A549 (cell line): Measurements from ENCODE around the gene SYS1. TPM values are rescaled to one million over a fixed set of nuclear protein-coding genes. Genes with fewer than 3 reads are reported as not detected.

ENCODE experiments used
- ATAC-seq, 2 experiments: fragments of 200-7000 bp in 1 of 2; fragments of >200 bp in 1 of 2; cut with Nextera tagmentation in 1 of 2; cut with Tn5 transposase in 1 of 2; 3 replicates each; pipeline versions ENCODE4 v1.8.0 to v1.9.1; 2018 to 2020; ENCODE audit warnings: mild to moderate bottlenecking in 1 of 2, moderate library complexity in 1 of 2
- CTCF ChIA-PET: fragments of 300-600 bp; sonication (Branson Sonifier 250); formaldehyde crosslinking; extraction: SDS; loops from one replicate; lab custom pipeline; 2021; ENCODE audit warnings: antibody characterized with exemption, inconsistent platforms; lab: Yijun Ruan, JAX
- POLR2A ChIA-PET: fragments of 350-600 bp; formaldehyde crosslinking; extraction: SDS; loops from one replicate; lab custom pipeline; 2021; ENCODE audit warnings: antibody characterized with exemption, inconsistent platforms; lab: Yijun Ruan, JAX
- DNase-seq, 2 experiments: peaks; one replicate each; pipeline versions ENCODE4 v3.0.0 to v3.0.0-alpha.2; 2011 to 2016; ENCODE audit warnings: low read depth in 1 of 2, low spot score in 1 of 2
- FAIRE-seq: peaks from 2 replicates; lab custom pipeline; 2011; peaks lifted over from hg19 to GRCh38; lab: Jason Lieb, UNC
- H3K27ac ChIP-seq, 2 experiments: fragments of >200 bp; sonication (Bioruptor Twin); formaldehyde crosslinking; 3 replicates each; pipeline ENCODE4 v1.5.1; 2016 to 2017
- H3K4me1 ChIP-seq: fragments of >200 bp; sonication (Bioruptor Twin); formaldehyde crosslinking; 3 replicates; pipeline ENCODE4 v1.6.1; 2016
- H3K4me2 ChIP-seq: fragments of >200 bp; sonication (Bioruptor Twin); formaldehyde crosslinking; 3 replicates; pipeline ENCODE4 v1.6.1; 2016
- H3K4me3 ChIP-seq: fragments of >200 bp; sonication (Bioruptor Twin); formaldehyde crosslinking; 3 replicates; pipeline ENCODE4 v1.5.1; 2016
- H3K9me3 ChIP-seq: fragments of >200 bp; sonication (Bioruptor Twin); formaldehyde crosslinking; 3 replicates; pipeline ENCODE4 v1.6.1; 2016
- ATOH8 ChIP-seq: fragments of 250-450 bp; sonication (Bioruptor Pico); IDR thresholded peaks from 2 replicates; pipeline ENCODE4 v1.5.0; 2020; ENCODE audit warnings: low read depth, mild to moderate bottlenecking, moderate library complexity
- BHLHE40 ChIP-seq: IDR thresholded peaks from 2 replicates; pipeline ENCODE4 v1.6.1; 2012; ENCODE audit warnings: low read depth, low read length, inconsistent platforms
- CBX2 ChIP-seq: fragments of 200-600 bp; sonication (generic); IDR thresholded peaks from 2 replicates; pipeline ENCODE4 v1.6.1; 2016; ENCODE audit warnings: low read depth, mild to moderate bottlenecking, borderline replicate concordance
- CBX8 ChIP-seq: fragments of 200-600 bp; sonication (generic); IDR thresholded peaks from 2 replicates; pipeline ENCODE4 v1.6.1; 2016
- CEBPB ChIP-seq, 2 experiments: fragments of >200 bp in 1 of 2; sonication (Bioruptor Twin) in 1 of 2; formaldehyde crosslinking in 1 of 2; IDR thresholded peaks; 2 replicates each; pipeline ENCODE4 v1.6.1; 2012 to 2016
- CHD2 ChIP-seq: fragments of 150-350 bp; IDR thresholded peaks from 2 replicates; pipeline ENCODE4 v1.6.1; 2014; ENCODE audit warnings: low read length; ENCODE audit not compliant: partially characterized antibody
- CTCF ChIP-seq: fragments of >200 bp; sonication (Bioruptor Twin); formaldehyde crosslinking; IDR thresholded peaks from 3 replicates; pipeline ENCODE4 v1.5.1; 2016
- E2F6 ChIP-seq: IDR thresholded peaks from 2 replicates; pipeline ENCODE4 v1.6.1; 2012; ENCODE audit warnings: low read depth, borderline replicate concordance
- EHMT2 ChIP-seq: fragments of 200-600 bp; sonication (generic); IDR thresholded peaks from 2 replicates; pipeline ENCODE4 v1.6.1; 2016; ENCODE audit warnings: antibody characterized with exemption, low read depth, mild to moderate bottlenecking, moderate library complexity
- ELK1 ChIP-seq: fragments of 150-350 bp; IDR thresholded peaks from 2 replicates; pipeline ENCODE4 v1.6.1; 2014; ENCODE audit warnings: low read depth, mild to moderate bottlenecking, low read length
- EP300 ChIP-seq, 2 experiments: fragments of >200 bp; sonication (Bioruptor Twin); formaldehyde crosslinking; IDR thresholded peaks; 2 replicates in 1 of 2; 3 replicates in 1 of 2; pipeline ENCODE4 v1.6.1; 2016 to 2017
- FOSB ChIP-seq: fragments of 250-450 bp; sonication (Bioruptor Pico); IDR thresholded peaks from 2 replicates; pipeline ENCODE4 v1.5.0; 2020; ENCODE audit warnings: mild to moderate bottlenecking, moderate library complexity
- FOXS1 ChIP-seq: fragments of 250-450 bp; sonication (Bioruptor Pico); IDR thresholded peaks from 2 replicates; pipeline ENCODE4 v1.5.0; 2020; ENCODE audit warnings: mild to moderate bottlenecking, moderate library complexity
- JUN ChIP-seq, 2 experiments: fragments of >200 bp; sonication (Bioruptor Twin); formaldehyde crosslinking; IDR thresholded peaks; 2 replicates in 1 of 2; 3 replicates in 1 of 2; pipeline ENCODE4 v1.6.1; 2016 to 2017
- JUNB ChIP-seq: fragments of >200 bp; sonication (Bioruptor Twin); formaldehyde crosslinking; IDR thresholded peaks from 2 replicates; pipeline ENCODE4 v1.6.1; 2016
- MAX ChIP-seq: IDR thresholded peaks from 2 replicates; pipeline ENCODE4 v1.6.1; 2012
- MAZ ChIP-seq: fragments of 150-350 bp; IDR thresholded peaks from 2 replicates; pipeline ENCODE4 v1.6.1; 2014; ENCODE audit warnings: antibody characterized with exemption, low read depth, low read length, borderline replicate concordance
- NR3C1 ChIP-seq: fragments of >200 bp; sonication (Bioruptor Twin); formaldehyde crosslinking; IDR thresholded peaks from 3 replicates; pipeline ENCODE4 v1.6.1; 2017
- RARB ChIP-seq: fragments of 250-450 bp; sonication (Bioruptor Pico); IDR thresholded peaks from 2 replicates; pipeline ENCODE4 v1.8.0; 2021; ENCODE audit warnings: mild to moderate bottlenecking, moderate library complexity
- RCOR1 ChIP-seq: fragments of 150-350 bp; IDR thresholded peaks from 2 replicates; pipeline ENCODE4 v1.6.1; 2014; ENCODE audit warnings: antibody characterized with exemption, low read length, low read depth
- RFX5 ChIP-seq: fragments of 450-650 bp; IDR thresholded peaks from 2 replicates; pipeline ENCODE4 v1.7.1; 2014; ENCODE audit warnings: antibody characterized with exemption, mild to moderate bottlenecking, moderate library complexity
- SREBF2 ChIP-seq: fragments of 450-650 bp; IDR thresholded peaks from 2 replicates; pipeline ENCODE4 v1.6.1; 2014; ENCODE audit warnings: mild to moderate bottlenecking, moderate library complexity
- ZNF302 ChIP-seq: fragments of 250-450 bp; sonication (Bioruptor Pico); IDR thresholded peaks from 2 replicates; pipeline ENCODE4 v1.9.0; 2021; ENCODE audit warnings: inconsistent platforms, mild to moderate bottlenecking, moderate library complexity
- WGBS: methylation state at CpG from one replicate; pipeline ENCODE4 v1.1.6; 2017; ENCODE audit errors: missing lambda C conversion rate; 5-methylcytosine and 5-hydroxymethylcytosine counted together
- polyA plus RNA-seq, 4 experiments: library from polyadenylated mRNA; depleted of rRNA in 3 of 4; stranded (reverse); fragments of >200 nt; fragmentation: RNase III in 1 of 4; extraction: RNeasy Plus Mini Kit Qiagen cat#74134 plus additional on column Dnase treatment in 1 of 4; gene quantifications; 2 replicates in 3 of 4; 3 replicates in 1 of 4; pipeline ENCODE4 v1.2.3, GENCODE V29; 2011 to 2017

SYS1 gene
- polyA plus RNA-seq, 2 of the 4 experiments (the other 2 are of a cell fraction): 20.2 to 27.6 TPM

- Histone ChIP-seq H3K27ac (no peak overlapping the region), H3K4me1 (no peaks in the 10 kb centered on the region), H3K4me3 (no peak overlapping the region), H3K9me3 (no peaks in the 10 kb centered on the region), H3K4me2 (no peak overlapping the region)
- 85% methylated on average over 12 of the region's 14 CpGs for WGBS
- no peak for FAIRE-seq
- ATAC-seq: no peak
- TF ChIP-seq CBX8 (no peak), BHLHE40 (no peak), ATOH8 (CRISPR knock-in tag) (no peak)
- ChIA-PET POLR2A (interaction anchor here (1.9 kb wide), 1 partner anchor 12 kb away, joined by 9 read pairs; the partner anchor contains the start of gene SYS1), CTCF (interaction anchor here (1.4 to 12.1 kb wide), 17 partner anchors 9 to 396 kb away, joined by 3 to 240 read pairs (median 15); partner anchors contain the start of genes DBNDD2, SDC4 and SYS1)
- no peak for DNase-seq
These were observed 12.0 kb downstream of the SYS1 start for GRCh38 chr20:45374966-45375365.

GRCh38 chr20:45377269-45377668 is 14.3 kb downstream of the SYS1 start:
- ATAC-seq: no peak
- Histone ChIP-seq H3K4me3 (no peak overlapping the region), H3K4me2 (no peak overlapping the region), H3K27ac (no peak overlapping the region), H3K9me3 (no peaks in the 10 kb centered on the region), H3K4me1 (no peaks in the 10 kb centered on the region)
- WGBS: 85% methylated on average over 11 of the region's 11 CpGs
- DNase-seq: no peak
- CTCF ChIA-PET: interaction anchor here (1.2 to 12.1 kb wide), 7 partner anchors 15 to 393 kb away, joined by 3 to 240 read pairs (median 72); partner anchors contain the start of gene SYS1
- POLR2A ChIA-PET: interaction anchor here (0.6 kb wide), 1 partner anchor 39 kb away, joined by 3 read pairs; the partner anchor contains the start of gene PIGT
- no peak for TF ChIP-seq E2F6
- TF ChIP-seq NR3C1: no peak
- TF ChIP-seq RFX5: no peak
- TF ChIP-seq ZNF302 (CRISPR knock-in tag): no peak
- TF ChIP-seq EP300 (IDR thresholded peaks at IDR 0.05): no peak
- TF ChIP-seq MAX: no peak
- no peak for TF ChIP-seq FOSB (CRISPR knock-in tag)
- no peak for TF ChIP-seq FOXS1 (CRISPR knock-in tag)
- no peak for TF ChIP-seq ELK1
- TF ChIP-seq CTCF: no peak
- TF ChIP-seq EHMT2: no peak
- TF ChIP-seq SREBF2: no peak
- TF ChIP-seq CEBPB (IDR thresholded peaks at IDR 0.05): no peak
- no peak for TF ChIP-seq JUN (IDR thresholded peaks at IDR 0.05)
- TF ChIP-seq CBX2: no peak
- FAIRE-seq: no peak

GRCh38 chr20:45378191-45378590 is 15.2 kb downstream of the SYS1 start, which contains the start of gene TP53TG5:
TP53TG5 (minus strand) TSS chr20:45378325; CDS start chr20:45378236, 89 bp downstream.
- CTCF ChIA-PET: interaction anchor here (1.2 to 1.7 kb wide), 5 partner anchors 9 to 367 kb away, joined by 3 to 10 read pairs (median 4); no protein-coding TSS in a partner anchor
- ATAC-seq: no peak
- TF ChIP-seq SREBF2 (no peak), CHD2 (no peak), RARB (CRISPR knock-in tag) (no peak), MAZ (no peak), E2F6 (no peak), RCOR1 (no peak), JUNB (no peak), CEBPB (IDR thresholded peaks at IDR 0.05) (no peak), ZNF302 (CRISPR knock-in tag) (no peak), ATOH8 (CRISPR knock-in tag) (no peak)
- TF ChIP-seq, all 56 proteins: peak for 0

More at GRCh38 chr20:45378191-45378590, 15.2 kb downstream of the SYS1 start, which contains the start of gene TP53TG5:
- Histone ChIP-seq H3K4me3 (no peak within 1 kb of the TSS), H3K4me2 (no peak within 1 kb of the TSS), H3K27ac (no peak within 1 kb of the TSS), H3K4me1 (peaks cover under 1% of the 10 kb centered on the region; the same call in 1 of the 3 replicates), H3K9me3 (no peaks in the 10 kb centered on the region)
- DNase-seq: no peak
- POLR2A ChIA-PET: no interaction called here
- WGBS: 76% methylated on average over 1 of the region's 1 CpG
- no peak for FAIRE-seq
